Ovary (tissue), 3 donors: ENCODE results near the gene MRPL33.

ENCODE experiments used
- POLR2A ChIP-seq: fragments of 450-650 bp; IDR thresholded peaks from one replicate; pipeline ENCODE4 v1.6.1; 2017; ENCODE audit warnings: antibody characterized with exemption, mild to moderate bottlenecking, moderate library complexity
- TF ChIP-seq, protein P1 (sequence below), 3 donors: fragments of 450-650 bp in 2 of 3; fragments of 200-600 bp in 1 of 3; IDR thresholded peaks; one replicate each; pipeline versions ENCODE4 v1.5.1 to v1.8.0; 2016 to 2022; ENCODE audit warnings: antibody characterized with exemption in 3 of 3, mild to moderate bottlenecking in 1 of 3
- donor health status: DM: no; HTN: no; CAD: no.

DNA sequence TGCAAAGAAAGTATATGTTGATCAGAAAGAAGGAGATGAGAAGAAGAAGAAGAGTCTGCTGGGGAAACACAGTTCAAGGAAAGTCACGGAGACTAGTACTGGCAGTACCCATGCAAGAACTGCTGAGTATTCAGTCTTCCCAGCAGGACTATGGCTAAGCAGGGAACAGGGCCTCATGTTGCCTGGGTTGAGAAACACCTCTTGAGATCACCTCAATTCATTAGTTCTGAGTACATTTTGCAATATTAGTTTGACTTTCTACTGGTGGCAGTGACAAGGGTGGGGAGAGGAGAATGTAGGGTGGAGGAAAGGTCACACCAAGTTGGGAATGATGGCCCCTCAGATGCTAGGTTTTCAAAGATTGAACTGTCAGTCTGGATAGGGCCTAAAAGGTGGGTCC, 50.5 kb downstream of the MRPL33 start:
- TF ChIP-seq, protein P1, sequence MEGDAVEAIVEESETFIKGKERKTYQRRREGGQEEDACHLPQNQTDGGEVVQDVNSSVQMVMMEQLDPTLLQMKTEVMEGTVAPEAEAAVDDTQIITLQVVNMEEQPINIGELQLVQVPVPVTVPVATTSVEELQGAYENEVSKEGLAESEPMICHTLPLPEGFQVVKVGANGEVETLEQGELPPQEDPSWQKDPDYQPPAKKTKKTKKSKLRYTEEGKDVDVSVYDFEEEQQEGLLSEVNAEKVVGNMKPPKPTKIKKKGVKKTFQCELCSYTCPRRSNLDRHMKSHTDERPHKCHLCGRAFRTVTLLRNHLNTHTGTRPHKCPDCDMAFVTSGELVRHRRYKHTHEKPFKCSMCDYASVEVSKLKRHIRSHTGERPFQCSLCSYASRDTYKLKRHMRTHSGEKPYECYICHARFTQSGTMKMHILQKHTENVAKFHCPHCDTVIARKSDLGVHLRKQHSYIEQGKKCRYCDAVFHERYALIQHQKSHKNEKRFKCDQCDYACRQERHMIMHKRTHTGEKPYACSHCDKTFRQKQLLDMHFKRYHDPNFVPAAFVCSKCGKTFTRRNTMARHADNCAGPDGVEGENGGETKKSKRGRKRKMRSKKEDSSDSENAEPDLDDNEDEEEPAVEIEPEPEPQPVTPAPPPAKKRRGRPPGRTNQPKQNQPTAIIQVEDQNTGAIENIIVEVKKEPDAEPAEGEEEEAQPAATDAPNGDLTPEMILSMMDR (IDR thresholded peaks at IDR 0.05): no peak
- TF ChIP-seq POLR2A: no peak
